ENCODE data around the gene PPM1H. TPM values are rescaled to one million over a fixed set of nuclear protein-coding genes. Genes with fewer than 3 reads are reported as not detected.
"Not testable (repeated sequence)": the region's sequence is repeated elsewhere in the genome, so short reads cannot be mapped to it uniquely, and the experiment has no call there.

PPM1H gene
- total RNA-seq, 1 donor from 2014 or later = 3.9 TPM

GRCh38 chr12:62677355-62677754, 257.6 kb downstream of the PPM1H start:
- H3K4me3 ChIP-seq (ENCODE audit: low read depth, low read length) = no peak overlapping the region
- no peak for TF ChIP-seq CTCF (conservative IDR thresholded peaks at IDR 0.05; ENCODE audit: low read depth, low read length)
- DNase-seq (ENCODE audit: low read depth) = no peak

GRCh38 chr12:62676521-62677307, 258.2 kb downstream of the PPM1H start:
- DNase-seq (ENCODE audit: low read depth) = no peak
- TF ChIP-seq CTCF (conservative IDR thresholded peaks at IDR 0.05; ENCODE audit: low read depth, low read length) = no peak
- no peak overlapping the region for H3K4me3 ChIP-seq (ENCODE audit: low read depth, low read length)

GRCh38 chr12:62673028-62673815, 261.7 kb downstream of the PPM1H start:
- no peak overlapping the region for H3K4me3 ChIP-seq (ENCODE audit: low read depth, low read length)
- no peak for TF ChIP-seq CTCF (conservative IDR thresholded peaks at IDR 0.05; ENCODE audit: low read depth, low read length)
- DNase-seq (ENCODE audit: low read depth) = no peak

GRCh38 chr12:62670986-62671720, 263.8 kb downstream of the PPM1H start:
- H3K4me3 ChIP-seq (ENCODE audit: low read depth, low read length) = no peak overlapping the region
- no peak for DNase-seq (ENCODE audit: low read depth)
- no peak for TF ChIP-seq CTCF (conservative IDR thresholded peaks at IDR 0.05; ENCODE audit: low read depth, low read length)

- H3K4me3 ChIP-seq (ENCODE audit: low read depth, low read length) = no peak overlapping the region
- DNase-seq (ENCODE audit: low read depth) = no peak
- TF ChIP-seq CTCF (conservative IDR thresholded peaks at IDR 0.05; ENCODE audit: low read depth, low read length) = no peak
Observed at GRCh38 chr12:62668782-62669181, 266.2 kb downstream of the PPM1H start.

- H3K4me3 ChIP-seq (ENCODE audit: low read depth, low read length); DNase-seq (ENCODE audit: low read depth): not testable (repeated sequence)
Observed at GRCh38 chr12:62664951-62665350, 270.0 kb downstream of the PPM1H start.

- TF ChIP-seq CTCF (conservative IDR thresholded peaks at IDR 0.05; ENCODE audit: low read depth, low read length) = no peak
- no peak for DNase-seq (ENCODE audit: low read depth)
- no peak overlapping the region for H3K4me3 ChIP-seq (ENCODE audit: low read depth, low read length)
Observed at GRCh38 chr12:62660756-62661155, 274.2 kb downstream of the PPM1H start.
